Pons (tissue), 1 donor: Measurements from ENCODE around the gene RLBP1.
A peak's percentile ranks its signal among the peaks of the same experiment; 100 is the strongest.

ENCODE experiments used
- DNase-seq: peaks from one replicate; pipeline ENCODE4 v3.0.0-alpha.2; 2016; ENCODE audit warnings: low spot score

RLBP1 gene

DNA sequence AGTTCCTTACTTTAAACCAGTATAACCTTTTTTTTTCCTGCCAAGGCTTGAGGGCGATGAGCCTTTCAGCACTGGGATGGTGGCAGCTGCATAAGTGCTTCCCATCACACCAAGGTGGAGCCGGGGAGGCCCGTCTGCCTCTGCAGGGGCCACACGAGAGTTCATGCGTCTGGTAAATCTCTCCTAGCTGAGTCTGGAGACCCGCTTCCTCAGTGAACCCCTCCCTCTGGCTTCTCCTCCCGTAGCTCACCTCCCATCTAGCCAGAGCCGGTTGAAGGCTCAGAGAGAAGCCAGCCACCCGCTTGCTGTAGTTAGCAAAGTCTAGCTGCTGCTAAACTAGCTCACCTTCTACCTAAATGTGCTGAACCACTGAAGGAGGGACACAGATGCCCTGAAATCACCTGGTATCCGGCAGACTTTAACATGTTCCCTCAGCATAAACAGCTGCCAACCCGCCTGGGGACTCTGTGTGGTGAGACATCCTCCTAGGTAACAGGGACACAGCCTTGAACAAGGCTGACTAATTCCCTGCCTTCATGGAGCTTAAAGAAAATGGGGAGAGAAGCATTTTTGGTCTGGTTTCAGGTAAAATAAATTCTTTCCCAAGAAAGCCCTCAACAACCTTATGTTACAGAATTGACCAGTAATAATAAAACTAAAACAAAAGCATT lies 42.9 kb downstream of the RLBP1 start:
- DNase-seq: no peak

DNA sequence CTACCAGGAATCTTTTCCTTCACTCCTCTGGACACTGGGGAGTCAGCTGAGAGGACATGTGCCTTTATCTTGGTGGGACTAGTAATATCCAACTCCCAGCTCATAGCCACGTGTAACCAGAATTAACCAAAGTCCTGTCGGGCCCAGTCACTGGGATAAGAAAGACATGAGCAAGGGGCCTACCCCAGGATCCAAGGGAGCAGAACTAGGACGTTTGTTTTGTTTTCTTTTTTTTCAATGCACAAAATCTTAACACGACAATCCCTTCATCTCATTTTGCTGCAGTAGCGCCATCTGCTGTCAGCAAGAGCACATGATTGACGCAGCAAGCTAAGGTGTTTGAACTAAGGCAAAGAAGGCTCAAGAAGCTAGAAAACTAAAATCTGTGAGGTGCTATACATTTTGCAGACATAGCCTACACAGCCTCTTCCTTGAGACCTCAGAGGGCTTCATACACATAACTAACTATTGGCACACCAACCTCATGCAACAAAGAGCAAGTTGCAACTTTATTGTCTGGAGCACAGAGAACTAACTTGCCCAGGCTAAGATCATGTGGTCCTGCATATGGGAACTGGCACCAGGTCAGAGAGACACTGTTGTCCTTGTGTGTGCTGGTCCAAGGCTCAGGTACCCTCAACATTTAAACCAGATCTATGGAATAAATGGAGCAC lies 43.6 kb downstream of the RLBP1 start:
- DNase-seq: peak; percentile 89

DNA sequence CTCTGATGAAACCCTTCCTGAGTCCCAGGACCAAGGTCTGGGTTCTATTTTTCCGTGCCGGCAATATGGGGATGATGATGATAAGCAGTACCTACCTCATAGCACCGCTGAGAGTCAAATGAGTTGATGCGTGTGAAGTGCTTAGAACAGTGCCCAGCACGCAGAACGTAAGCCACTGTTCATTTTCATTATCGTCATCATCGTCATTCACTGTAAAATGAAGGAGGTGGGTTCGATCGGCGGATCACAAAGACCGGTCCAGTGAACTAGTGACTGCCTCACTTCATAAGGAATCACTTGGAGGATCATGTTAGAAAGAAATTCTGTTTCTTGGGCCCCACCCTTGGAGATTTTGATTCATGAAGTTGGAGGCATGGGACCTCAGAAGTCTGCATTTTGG lies 44.3 kb downstream of the RLBP1 start:
- DNase-seq: no peak

DNA sequence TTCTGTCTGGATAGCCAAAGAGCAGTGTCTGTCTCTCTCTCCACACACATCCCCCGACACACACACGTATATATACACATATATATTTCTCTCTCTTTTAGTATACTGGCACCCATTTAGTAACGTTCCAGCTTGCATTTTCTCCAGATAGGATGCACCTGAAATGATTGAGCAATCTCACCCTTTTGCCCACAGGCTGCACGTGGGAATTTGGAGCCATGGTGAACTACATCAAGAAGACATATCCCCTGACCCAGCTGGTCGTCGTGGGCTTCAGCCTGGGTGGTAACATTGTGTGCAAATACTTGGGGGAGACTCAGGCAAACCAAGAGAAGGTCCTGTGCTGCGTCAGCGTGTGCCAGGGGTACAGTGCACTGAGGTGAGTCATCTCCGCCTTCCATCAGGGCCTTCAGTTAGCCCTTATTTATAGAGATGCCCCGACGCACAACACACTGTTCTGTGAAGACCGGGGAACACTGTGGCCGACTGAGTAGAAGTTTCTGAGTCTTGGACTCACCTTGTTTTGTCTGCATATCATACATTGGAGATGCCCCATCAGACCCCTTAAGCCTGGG lies 45.7 kb downstream of the RLBP1 start:
- no peak for DNase-seq

DNA sequence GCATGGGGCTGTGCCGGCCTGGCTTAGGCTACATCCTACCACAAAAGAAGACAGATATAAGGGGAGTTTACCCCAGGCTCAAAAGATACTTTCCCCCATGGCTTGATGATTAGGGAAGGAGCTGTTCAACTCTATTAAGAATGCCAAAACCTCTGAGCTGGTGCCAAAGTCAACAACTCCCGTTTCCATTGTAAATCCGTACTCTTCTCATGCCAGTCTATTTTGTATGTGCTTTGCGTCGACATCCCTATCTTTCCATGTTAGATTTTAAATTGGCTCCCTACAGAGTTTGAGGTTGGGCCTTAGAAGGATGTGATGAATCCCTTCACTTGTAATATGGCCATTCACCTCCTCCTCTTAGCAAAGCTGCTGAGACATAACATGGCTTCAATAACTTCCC lies 46.9 kb downstream of the RLBP1 start:
- no peak for DNase-seq

DNA sequence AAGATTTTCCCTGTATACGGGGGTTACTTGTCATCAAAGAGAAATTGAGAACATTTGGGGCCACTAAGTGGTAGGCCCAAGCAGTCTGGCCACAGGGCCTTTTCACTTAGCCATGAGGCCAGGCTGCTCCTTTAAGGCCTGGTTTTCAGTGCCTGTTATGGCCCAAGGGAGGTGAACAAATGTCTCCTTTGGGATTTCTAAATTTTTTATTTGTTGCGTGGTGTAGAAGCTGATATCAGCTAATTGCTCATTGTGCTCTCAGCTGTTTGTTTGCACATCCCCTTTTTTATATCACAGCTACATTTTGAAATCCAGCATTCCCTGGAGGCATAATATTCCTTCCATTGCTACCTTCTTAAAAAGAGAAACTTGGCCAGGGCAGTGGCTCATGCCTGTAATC lies 48.5 kb downstream of the RLBP1 start:
- no peak for DNase-seq

DNA sequence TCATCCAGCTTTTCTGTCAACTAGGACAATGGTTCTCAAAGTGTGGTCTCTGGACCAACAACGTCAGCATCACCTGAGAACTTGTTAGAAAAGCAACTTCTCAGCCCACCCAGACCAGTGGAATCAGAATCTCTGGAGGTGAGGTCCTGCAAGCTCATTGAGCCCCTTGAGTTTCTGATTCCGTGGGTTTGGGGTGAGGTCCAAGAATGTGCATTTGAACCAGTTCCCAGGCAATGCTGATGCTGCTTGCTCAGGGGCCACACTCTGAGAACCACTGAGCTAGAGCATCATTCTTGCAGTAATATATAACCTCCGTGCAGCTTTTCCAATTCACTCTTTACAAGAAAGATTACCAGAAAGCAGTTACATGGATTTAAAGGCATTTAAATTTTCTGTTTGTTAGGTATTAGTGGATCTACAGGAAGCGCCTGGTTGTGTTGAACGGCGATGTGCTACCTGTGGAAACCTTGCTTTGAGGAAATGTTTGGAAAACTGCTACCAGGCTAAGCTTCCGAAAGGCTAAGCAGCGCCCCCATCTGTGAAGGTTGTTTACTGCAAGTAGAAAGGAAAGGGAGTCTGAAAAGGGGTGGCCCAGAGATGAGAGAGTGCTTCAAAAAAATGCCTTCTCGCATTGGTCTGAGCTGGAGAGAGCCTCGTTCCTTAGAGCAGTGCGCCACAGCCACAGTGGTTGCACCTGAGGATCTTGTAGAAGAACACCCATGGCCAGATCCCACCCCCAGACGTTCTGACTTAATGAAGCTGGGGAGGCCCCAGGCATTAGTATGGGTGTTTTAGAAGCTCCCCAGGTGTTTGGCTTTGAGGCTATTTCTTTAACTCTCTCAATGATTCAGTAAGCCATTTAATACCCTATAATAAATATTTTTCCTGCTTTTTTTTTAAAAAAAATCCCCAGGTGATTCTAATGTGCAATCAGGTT lies 50.0 kb downstream of the RLBP1 start:
- DNase-seq: peak; percentile 72

DNA sequence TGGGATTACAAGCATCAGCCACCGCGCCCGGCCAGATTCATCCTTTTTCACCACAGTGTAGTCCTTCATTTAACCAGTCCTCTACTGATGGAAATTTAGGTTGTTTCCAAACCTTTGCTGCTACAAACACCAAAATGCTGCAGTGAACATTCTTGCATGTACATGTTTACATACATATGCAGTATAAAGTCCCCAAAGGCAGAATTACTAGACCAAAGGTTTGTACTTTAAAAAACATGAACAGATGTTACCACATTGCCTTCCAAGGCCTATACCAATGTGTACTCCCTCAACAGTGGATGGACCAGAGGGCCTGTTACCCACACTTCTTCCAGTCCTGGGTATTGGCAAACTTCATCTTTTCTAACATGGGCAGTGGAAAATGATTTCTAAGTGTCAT lies 51.0 kb downstream of the RLBP1 start:
- no peak for DNase-seq

DNA sequence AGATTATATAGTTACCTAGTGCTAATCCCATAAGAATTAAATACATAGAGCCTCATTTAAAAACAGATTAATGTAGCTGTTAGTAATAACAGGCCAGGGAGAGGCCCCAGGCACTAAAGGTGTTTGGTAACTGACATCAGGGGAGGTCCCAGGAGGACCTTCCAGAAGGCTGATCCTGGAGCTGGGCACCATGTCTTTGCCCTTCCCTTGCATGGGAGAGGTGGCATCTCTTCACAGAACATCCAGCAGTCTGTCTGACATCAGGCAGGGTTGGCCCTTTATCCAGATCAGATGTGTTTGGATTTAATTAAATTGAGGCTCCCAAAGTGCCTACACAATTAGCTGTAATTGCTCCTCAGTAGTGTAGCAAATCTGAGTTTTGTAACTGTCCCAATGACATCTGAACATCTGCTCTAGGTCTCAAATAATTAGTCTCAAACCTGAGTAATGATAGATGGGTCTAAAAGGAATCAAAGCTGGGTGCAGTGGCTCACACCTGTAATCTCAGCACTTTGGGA lies 53.0 kb downstream of the RLBP1 start:
- no peak for DNase-seq

DNA sequence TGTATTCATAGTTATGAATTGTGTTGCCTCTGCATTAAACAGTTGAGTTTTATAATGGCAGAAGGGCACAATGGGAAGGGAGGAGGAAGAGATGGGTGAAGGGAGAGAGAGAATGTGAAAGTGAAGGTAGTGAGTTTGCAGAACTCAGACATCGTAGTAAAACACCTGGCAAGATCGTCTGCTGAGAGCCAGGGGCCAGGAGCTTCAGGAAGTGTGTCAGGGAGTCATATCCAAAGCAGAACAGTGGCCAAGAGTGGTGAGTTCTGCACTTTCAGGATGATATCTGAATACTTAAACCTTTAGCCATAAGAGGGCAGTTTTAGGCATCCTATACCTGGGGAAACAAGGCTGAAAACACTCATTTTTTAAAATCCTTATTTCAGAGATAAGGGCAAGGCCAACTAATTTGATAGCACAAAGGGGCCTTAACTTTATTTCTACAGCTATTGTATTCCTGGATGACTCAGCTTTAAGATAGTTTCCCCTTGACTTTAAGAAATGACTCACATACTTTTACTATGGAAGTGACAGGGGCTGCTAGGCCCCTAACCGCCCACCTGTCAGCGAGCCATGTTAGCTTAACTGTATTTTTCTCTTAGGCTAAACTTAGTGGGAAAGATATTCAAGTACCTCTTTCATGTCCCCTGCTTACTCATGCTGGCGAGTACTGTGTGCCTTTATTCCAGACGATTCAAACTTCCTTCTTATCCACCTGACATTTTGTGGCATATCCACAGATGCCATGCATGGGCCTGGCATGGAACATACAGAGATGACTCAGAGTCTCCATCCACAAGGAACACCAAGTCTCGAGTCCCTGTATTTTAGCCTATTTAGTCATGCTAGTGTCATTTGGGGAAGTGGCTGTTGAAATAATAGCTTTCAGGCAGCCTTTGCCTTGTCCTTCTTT lies 53.9 kb downstream of the RLBP1 start:
- peak; percentile 26 for DNase-seq

DNA sequence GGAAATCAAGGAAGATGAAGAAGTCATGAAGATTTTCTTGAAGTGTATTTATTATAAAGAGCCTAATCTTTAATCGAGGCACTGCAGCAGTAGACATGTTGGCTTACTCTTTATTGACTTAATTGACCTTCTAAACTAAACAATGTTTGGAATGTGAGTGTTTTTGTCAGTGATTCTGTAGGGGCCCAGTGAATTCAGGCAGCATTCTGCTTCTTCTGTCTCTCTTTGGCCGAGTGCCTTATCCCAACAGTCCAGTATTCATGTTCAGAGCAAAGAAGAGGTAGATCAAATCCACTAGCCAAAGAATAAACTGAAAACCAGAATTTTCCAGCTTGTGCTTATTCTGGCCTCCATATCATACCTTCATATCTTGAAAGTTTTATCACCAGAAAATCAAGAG lies 55.7 kb downstream of the RLBP1 start:
- peak; percentile 58 for DNase-seq

DNA sequence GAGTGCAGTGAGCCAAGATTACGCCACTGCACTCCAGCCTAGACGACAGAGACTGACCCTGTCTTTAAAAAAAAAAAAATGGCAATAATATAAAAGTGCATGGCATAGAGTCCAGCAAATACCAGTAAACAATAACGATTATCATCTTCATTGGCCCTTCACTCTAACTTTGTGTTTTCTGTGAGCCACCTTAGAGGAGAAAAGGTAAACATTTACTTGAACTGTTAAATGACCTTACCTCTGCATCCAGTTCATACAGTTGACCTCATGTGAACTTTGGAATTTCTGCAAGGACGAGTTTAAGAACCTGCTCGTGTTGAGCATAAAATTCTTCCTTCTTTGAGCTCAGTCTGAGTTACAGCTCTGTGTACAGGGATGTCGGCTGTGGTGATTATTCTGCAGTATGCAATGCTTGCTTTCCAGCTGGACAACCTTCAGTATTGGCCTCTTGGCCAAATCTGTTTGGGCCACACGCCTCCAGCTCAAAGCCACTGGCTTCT lies 56.6 kb downstream of the RLBP1 start:
- no peak for DNase-seq

DNA sequence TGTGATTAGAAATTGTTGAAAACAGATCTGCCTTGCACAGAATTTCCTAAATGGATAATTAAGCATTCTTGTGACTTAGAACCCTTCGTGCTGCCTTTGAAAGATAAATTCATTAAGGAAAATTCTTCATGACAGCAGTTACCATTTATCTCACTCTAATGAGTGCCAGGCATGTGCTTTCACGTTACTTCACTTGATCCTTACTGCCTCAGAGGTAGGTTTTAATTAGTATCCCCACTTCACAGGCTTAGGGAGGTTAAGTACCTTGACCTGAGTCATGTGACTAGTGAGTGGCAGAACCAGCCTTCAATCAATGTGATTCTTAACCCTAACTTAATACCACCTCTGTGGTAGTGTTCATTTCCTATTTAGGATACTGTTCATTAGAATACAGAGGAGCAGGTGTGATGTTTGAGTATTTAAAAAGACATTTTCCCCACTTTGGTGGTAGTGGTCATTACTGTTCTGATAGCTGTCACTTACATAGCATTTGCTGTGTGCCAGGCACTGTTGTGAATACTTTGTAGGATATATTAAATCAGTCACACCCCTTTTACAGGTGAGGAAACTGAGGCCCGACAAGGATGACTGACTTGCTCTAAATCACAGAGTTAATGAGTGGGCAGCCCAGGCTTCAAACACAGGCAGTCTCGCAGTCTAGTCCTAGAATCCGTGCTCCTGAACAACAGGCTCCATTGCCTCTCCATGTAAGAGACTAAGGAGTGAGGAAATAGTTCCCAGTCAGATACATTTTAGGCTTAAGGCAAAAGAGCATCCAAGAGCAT lies 57.9 kb downstream of the RLBP1 start:
- DNase-seq: no peak

DNA sequence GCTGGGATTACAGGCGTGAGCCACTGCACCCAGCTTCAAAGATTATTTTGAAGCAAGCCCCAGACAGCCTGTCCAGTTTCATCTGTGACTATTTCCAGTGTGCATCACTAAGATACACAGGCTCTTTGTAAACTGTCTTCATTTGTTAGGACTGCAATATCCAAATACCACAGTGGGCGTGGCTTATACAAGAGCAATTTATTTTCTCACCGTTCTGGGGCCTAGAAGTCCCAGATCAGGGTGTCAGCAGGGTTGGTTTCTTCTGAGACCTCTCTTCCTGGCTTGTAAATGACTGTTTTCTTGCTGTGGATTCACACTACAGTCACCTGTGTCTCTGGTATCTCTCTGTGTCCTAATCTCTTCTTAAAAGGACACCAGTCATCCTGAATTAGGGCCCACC lies 59.7 kb downstream of the RLBP1 start:
- peak; percentile 58 for DNase-seq
